Right ventricle myocardium inferior (tissue), 1 donor: ENCODE results near the gene CCSER1. TPM values are rescaled to one million over a fixed set of nuclear protein-coding genes. Genes with fewer than 3 reads are reported as not detected.
"Not testable (repeated sequence)": the region's sequence is repeated elsewhere in the genome, so short reads cannot be mapped to it uniquely, and the experiment has no call there.

ENCODE experiments used
- ATAC-seq: fragments of 200-7000 bp; cut with Tn5 transposase; one replicate; pipeline ENCODE4 v1.9.1; 2020; ENCODE audit warnings: mild to moderate bottlenecking, moderate library complexity
- DNase-seq: peaks from one replicate; pipeline ENCODE4 v3.0.0; 2021; ENCODE audit errors: missing footprints
- intact Hi-C: fragments of 100-400 bp; cut with DNase I; formaldehyde crosslinking; loops from one replicate; pipeline ENCODE4 v1.11.0; 2022
- total RNA-seq: library from RNA; stranded (reverse); fragmentation: NEBNext Ultra II Directional; extraction: Animal tissue kit (Norgen Biotek cat#: 25700); gene quantifications from one replicate; pipeline ENCODE4 v1.2.1, GENCODE V29; 2021
- donor health status: DM: no; HTN: yes; CAD: no; lungs with severe emphysema.

Gene CCSER1
- total RNA-seq, 1 donor from 2014 or later = 12.9 TPM

DNA sequence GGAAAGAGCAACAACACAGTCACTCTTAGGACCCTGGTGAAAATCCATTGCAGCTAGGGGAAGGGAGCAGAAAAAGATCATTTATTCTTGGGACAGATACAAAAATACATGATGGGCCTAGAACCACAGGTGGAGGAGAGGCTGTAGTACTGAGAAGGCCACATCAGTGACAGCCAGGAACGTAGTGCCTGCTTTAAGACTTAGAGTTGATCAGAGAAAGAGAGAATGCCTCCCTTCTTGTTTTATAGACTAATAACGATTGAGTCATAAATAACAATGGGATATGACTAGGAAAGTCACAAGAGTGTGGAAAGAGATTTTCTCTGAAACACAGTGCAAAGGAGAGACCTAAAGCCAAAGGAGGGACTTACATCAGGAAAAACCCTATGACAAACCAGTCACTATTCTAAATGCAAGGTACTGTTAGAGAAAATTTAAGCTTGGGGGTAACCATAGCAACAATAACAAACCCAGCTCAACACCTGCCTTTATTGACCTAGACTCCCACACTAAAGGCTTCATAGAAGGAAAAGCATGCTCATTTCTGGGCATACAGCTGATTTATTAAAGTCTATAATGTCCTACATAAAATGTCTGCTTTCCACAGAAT, 1161.6 kb downstream of the CCSER1 start:
- intact Hi-C loops = no loop called here
- no peak for ATAC-seq

DNA sequence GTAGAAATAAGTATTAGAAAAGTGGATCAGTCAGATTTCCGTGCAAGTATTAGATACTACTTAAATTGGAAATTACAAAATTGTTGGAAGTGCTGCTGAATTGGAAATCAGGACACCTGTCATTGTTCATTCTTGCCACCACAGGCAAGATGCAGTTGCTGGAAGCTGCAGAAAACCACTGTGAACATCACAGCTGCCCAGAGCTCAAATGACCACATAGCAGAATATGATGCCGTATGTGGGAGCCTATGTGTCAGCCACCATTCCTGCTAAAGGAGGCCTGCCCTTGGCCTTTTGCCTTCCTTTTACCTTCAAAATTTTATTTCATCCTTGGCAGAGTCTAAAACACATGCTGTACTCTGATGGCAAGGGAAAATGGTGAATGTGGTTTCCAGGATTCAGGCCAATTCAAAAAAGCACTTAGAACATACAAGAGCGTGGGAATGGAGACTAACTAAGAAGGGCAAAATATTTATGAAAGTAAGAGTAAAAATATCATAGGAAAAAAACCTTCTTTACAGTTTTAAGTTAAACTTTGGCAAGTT, 1171.0 kb downstream of the CCSER1 start:
- intact Hi-C loops = no loop called here
- no peak for DNase-seq
- no peak for ATAC-seq

More for the DNA sequence above, 1161.6 kb downstream of the CCSER1 start:
- no peak for DNase-seq

DNA sequence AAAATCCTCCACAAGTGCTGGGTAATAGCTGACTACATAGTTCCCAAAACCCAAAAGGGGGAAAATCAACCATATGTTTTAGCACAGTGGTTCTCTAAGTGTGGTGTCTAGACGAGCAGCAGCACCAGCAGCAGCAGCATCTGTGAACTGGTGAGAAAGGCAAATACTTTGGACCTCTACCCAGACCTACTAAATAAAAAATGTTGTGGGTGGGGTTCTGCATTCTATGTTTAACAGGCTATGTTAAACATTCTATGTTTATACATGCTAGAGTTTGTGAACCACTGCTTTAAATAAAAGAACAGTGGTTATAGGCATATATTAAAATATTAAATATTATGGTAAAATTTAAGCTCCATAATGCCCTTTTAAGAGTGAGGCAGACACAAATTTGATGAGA, 1171.6 kb downstream of the CCSER1 start:
- DNase-seq = no peak
- no peak for ATAC-seq
- intact Hi-C loops = no loop called here

DNA sequence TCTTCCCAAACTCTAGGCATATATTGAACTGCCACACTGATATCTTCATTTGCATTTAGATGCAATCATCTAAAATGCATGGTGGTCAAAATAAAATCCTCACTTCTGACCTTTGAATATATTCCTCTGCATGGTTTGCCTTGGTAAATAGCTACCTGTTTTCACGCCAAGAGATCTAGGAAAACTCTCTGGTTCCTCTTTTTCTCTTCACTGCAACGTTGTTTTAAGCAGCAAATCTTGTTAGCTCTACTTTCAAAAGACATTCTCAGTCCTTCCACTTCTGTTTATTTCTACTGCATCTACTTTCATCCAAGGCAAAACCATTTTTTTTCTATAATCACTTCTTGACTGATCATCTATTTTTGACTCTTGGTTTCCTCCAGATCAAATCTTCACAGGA, 1174.9 kb downstream of the CCSER1 start:
- intact Hi-C loops = no loop called here
- DNase-seq (no peak), ATAC-seq (no peak)

DNA sequence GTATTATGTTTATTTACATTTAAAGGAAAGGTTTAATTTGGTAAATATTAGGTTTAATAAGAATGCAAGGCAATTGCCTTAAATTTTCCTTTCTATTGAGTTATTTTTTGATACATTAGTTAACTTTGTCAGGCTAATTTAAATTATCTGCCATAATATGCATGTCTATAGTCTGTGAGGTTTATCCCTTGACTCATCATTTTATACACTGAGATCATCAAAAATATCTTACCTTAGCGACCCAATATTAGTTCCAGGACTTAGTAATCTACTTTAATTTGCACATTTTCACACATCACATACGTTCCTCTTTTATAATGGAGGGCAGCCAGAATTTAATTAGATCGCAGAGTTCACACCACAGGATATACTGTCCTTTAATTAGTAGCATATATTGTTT, 1177.1 kb downstream of the CCSER1 start:
- intact Hi-C loops = no loop called here
- no peak for ATAC-seq
- no peak for DNase-seq

DNA sequence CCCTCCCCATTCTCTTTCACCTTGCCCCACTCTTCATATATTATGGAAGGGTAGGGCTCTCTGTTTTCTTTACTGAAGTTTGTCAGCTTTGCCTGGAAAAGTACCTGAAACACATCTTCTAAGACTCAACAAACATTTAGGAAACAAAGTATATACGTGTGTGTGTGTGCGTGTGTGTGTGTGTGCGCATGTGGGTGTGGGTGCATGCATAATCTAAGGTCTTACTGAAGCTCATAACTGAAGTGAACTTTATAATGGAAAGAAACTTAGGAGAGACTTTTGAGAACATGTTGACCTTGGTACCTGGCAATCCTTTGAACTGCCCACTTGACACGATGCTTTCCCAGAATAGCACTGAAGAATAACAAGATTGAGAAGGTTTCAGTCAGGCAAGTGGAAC, 1190.2 kb downstream of the CCSER1 start:
- intact Hi-C loops = no loop called here
- no peak for ATAC-seq
- DNase-seq = no peak

DNA sequence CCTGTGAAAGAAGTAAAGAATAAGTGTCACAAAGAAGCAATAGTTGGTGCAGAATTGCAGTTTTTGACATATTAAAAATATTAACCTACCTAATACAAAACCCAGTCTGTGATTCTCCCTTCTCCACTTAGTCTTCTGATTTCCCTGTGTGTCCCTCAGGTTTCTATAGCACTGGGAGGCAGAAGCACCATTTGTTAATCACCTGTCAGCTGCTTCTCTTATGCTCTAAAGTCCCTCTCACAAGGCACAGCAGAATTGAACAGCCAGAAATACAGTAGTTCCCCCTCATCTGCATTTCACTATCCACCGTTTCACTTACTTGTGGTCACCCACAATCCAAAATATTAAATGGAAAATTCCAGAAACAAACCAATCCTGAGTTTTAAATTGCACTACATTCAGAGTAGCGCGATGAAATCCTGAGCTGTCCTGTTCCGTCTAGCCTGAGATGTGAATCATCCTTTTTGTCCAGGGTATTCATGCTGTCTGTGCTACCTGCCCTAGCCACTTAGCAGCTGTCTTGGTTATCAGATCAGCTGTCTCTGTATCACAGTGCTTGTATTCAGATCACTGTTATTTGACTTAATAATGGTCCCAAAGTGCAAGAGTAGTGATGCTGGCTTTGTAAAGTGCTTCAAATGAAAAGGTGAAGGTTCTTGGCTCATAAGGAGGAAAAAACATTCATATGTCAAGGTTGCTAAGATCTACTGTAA, 1192.5 kb downstream of the CCSER1 start:
- ATAC-seq = no peak
- DNase-seq = no peak
- intact Hi-C loops = no loop called here

DNA sequence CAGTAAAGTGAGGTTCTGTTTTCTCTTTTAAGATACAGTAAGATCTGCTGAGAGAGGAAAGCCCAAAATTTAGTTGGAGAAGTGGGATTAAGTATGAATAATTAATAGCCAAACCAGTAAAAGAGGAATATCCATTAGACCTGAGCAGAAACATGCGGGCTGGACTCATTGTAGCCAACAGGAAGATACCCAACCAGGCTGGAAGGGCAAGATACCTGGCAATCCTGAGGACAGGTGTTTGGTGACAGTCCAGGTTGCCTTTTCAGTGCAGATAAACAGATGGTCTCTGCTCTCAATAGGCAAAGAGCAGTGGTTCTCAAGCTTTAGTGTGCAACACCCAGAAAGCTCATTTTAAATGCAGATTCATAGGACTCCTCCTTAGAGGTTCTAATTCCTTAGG, 1195.8 kb downstream of the CCSER1 start:
- intact Hi-C loops = no loop called here
- DNase-seq = no peak
- ATAC-seq = no peak

DNA sequence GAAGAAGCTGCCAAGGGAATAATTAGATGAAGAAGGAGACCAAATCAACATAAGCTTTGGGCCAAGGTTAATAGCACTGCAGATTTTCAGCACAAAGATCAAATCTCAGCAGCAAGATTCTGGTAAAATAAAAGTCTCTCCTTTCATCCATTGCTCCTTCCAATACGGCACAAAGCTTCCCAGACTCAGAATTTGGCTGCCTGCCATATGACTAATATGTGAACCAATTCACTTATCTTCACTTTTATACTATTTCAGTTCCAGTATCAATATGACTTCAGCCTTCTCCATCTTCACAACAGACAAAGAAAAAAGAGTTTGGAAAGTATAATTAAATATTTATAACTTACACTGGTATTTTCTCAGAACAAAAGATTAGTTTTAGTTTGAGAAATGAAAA, 1198.3 kb downstream of the CCSER1 start:
- intact Hi-C loops = no loop called here
- DNase-seq (no peak), ATAC-seq (no peak)

DNA sequence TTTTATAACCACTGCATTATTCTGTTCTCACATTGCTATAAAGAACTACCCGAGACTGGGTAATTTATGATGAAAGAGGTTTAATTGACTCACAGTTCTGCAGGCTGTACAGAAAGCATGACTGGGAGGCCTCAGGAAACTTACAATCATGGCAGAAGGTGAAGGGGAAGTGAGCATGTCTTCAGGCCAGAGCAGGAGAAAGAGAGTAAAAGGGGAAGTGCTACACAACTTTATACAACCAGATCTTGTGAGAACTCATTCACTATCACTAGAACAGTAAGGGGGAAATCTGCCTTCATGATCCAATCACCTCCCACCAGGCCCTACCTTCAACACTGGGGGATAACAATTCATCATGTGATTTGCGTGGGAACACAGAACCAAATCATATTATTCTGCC, 1199.0 kb downstream of the CCSER1 start:
- ATAC-seq, DNase-seq, intact Hi-C loops: not testable (repeated sequence)

DNA sequence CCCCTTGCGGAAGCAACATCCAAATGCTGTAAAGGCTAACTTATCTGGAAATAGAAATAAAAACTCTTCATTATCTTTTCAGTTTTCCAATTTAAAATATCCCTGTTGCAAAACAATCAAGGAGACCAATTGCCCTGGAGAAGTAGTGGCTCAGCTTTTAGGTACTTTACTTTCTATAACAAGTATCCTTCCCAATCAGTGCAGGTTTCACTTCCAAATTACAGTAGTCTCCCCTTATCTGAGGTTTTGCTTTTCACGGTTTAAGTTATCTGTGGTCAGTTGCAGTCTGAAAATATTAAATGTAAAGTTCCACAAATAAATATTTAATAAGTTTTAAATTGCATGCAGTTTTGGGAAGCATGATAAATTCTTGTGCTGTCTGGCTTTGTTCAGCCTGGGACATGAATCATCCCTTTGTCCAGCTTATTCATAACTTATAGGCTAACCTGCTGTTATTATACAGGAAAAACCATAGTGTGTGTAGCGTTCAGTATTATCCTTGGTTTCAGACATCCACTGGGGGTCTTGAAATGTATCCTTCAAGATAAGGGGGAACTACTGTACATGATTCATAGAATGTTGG, 1203.5 kb downstream of the CCSER1 start:
- no peak for ATAC-seq
- no peak for DNase-seq
- intact Hi-C loops = no loop called here

DNA sequence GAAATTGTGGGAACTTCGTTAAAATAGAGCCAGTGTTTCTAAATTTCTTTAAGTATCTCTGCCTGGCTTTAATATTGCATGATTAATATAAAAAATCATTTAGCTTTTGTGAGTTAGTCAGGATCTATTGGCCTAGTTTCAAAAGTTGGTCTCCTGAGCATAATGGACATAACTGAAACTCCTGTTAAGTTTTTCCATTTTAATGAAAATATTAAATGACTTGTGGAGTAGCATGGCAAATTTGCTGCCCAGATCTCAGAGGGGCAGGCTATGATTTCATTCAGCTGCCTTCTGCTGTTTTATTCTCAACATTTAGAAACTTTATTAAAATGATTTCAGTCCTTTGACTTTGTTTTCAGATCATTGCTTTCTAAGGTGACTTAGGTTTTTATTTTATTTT, 1213.6 kb downstream of the CCSER1 start:
- ATAC-seq = no peak
- intact Hi-C loops = no loop called here
- DNase-seq = no peak

DNA sequence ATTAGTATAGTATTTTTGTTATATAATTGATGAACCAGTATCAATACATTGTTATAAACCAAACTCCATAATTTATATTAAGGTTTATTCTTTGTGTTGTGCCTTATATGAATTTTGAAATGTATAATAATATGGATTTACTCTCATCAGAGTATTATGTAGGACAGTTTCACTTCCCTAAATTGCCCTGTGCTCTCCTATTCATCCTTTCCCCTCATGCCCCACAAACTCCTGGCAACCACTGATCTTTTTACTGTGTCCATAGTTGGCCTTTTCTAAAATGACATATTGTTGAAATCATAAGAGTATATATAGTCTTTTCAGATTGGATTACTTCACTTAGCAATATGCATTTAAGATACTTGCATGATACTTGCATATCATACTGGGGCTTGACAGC, 1218.4 kb downstream of the CCSER1 start:
- intact Hi-C loops = no loop called here
- DNase-seq (no peak), ATAC-seq (no peak)

DNA sequence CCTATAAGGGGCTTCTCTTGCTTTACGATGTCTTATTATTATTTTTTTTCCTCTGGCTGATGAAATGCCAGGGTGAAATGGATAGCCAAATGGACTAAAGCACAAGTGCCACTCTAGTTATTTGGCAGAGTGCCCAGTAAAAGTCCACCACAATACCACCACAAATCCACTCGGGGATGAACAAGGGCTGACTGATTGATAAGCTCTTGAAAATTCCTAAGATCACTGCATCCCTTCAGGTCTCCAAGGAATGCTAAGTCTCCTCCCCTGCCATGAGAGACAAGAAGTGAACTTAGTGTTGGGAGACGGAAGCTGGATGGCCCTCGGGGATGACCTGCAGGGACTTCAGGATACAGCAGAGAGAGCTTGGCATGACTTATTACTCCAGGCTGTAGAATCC, 1229.3 kb downstream of the CCSER1 start:
- DNase-seq, intact Hi-C loops, ATAC-seq: not testable (repeated sequence)

DNA sequence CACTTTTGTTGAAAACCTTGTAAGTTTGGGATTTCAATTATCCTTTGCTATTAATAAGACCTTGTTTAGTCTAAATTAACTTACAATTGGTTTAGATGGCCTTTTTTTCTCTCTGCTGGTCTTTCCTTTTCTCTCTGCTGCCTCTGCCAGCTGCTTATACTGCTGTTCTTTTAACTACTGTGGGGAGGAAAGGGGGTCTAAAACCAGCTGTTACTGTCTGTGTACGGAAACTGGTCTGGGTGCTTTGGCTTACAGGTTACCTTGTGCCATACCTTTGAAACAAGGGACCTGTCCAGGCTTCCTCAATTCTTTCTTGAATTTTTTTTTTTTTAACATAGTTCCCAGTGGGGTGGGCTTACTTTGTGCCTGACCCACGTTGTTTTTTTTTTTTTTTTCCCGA, 1230.8 kb downstream of the CCSER1 start:
- ATAC-seq, intact Hi-C loops, DNase-seq: not testable (repeated sequence)

DNA sequence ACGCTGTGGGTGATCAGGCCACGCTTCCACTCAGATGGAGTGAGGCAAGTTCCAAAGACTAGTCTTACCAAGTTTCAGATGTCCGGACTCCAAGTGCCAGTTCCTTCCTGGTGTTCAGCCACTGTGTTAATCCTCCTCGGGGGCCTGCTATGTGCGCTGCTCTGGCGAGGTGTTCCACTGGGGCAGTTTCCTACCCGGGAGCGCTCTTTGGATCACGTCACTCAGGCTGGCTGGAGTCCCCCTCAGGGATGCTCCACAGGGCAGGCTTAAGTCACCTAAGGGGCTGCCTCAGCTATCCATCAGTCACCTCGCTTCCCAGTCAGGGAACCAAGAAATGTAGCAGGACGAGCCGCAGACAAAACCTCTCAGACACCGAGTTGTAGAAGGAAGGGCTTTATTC, 1231.4 kb downstream of the CCSER1 start:
- ATAC-seq = not testable (repeated sequence)
- DNase-seq = peak; percentile 20

DNA sequence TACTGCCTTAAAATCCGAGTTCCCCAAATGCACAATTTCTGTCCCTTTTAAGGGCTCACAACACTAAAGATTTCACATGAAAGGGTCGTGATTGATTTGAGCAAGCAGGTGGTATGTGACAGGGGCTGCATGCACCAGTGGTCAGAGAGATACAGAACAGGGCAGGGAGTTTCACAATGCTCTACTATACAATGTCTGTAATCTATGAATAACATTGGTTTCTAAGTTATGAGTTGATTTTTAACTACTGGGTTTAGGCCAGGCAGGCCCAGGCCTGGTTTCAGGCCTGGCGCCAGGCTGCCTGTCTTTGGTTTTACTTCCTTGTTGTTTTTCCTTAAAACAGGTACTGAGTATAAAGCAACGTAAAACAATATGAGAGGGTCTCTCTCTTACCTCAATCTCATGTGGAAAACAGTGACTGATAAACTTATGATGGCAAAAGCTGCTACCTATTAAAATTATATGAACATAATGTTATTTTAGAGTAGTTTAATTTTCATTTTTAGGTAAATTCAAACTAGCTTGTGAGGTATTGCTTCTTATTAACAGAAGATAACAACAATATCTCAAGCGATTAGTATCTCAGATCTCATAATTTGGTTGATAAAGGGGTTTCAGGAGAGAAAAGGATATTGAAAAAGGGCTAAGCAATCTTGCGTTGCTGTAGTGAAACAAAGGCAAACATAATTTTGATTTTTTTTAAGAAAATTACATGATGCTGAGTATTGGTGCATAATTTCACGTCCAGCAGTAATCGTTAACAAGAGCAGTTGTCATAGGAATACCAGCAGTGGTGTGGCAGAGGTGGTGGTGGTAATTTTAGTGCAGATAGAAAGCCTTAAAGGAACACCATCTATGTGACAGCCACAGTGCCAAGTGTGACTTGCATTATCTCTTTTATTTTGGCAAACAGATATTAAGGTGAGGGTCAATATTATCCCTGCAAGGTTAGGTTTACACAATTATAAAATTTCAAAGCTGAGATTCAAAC, 1232.1 kb downstream of the CCSER1 start:
- ATAC-seq (no peak), DNase-seq (no peak)
- intact Hi-C loops = no loop called here

More for the DNA sequence above, 1231.4 kb downstream of the CCSER1 start:
- intact Hi-C loops = not testable (repeated sequence)

DNA sequence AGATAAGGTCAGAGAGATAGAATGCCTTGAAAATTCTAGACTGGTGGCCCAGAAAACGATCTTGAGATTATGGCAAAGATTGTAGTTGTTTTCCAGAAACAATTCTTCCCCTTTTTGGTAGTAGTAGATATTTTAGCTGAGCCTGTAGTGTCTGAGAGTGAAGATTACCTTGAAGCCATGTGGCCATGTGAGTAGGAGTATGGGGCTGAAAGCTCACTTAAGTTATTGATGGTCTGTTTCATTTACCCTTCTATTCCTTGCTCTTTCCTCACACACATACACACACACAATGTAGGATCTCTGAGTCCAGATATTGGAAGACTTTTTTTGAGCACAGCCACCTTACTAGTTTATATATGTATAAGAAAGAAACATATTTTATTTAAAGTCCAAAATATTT, 1234.9 kb downstream of the CCSER1 start:
- ATAC-seq = no peak
- intact Hi-C loops = no loop called here
- DNase-seq = no peak

DNA sequence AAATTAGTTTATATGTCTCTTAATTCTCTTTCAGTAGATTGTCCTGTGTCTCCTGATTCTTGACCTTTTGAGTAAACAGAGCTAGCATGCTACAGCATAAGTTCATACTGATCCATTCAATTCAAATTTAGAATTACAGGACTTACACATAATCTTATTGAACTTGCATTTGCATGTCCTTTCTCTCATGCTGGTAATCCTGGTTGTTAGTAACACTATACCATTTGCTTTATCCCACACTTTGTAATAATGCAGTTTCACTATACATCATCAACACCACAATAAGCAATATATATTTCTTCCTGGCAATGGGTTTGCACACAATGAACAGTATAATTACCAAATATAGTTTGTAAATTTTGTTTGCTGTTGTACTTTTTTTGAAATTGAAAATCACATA, 1239.4 kb downstream of the CCSER1 start:
- no peak for ATAC-seq
- intact Hi-C loops = no loop called here
- DNase-seq = no peak
